22Rv1 (cell line): ENCODE data around the gene AFAP1L2.

Experiments
- ZFX ChIP-seq: fragments of 450-650 bp; IDR thresholded peaks from 2 replicates; pipeline ENCODE4 v1.6.1; 2017; ENCODE audit warnings: antibody characterized with exemption, borderline replicate concordance
- TF ChIP-seq, protein P1 (sequence below): fragments of 450-650 bp; IDR thresholded peaks from 2 replicates; pipeline ENCODE4 v1.5.1; 2017; ENCODE audit warnings: mild to moderate bottlenecking

DNA sequence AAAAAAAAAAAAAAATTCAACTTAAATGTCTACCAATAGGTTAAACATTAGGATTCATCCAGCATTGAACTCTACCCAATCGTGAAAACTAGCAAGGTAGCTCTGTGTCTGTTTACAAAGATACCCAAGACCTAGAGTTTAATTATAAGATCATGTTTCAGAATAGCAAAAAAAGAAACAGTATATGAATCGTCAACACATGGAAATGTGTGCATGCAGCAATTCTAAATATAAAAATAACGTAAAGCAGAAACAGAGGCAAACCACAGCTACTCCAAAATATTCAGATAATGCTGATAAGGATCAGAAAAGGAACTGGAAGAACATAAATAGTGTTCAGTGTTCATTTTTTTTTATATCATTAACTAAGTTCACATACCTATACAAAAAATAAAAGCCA lies 68.7 kb downstream of the AFAP1L2 start:
- TF ChIP-seq, protein P1, sequence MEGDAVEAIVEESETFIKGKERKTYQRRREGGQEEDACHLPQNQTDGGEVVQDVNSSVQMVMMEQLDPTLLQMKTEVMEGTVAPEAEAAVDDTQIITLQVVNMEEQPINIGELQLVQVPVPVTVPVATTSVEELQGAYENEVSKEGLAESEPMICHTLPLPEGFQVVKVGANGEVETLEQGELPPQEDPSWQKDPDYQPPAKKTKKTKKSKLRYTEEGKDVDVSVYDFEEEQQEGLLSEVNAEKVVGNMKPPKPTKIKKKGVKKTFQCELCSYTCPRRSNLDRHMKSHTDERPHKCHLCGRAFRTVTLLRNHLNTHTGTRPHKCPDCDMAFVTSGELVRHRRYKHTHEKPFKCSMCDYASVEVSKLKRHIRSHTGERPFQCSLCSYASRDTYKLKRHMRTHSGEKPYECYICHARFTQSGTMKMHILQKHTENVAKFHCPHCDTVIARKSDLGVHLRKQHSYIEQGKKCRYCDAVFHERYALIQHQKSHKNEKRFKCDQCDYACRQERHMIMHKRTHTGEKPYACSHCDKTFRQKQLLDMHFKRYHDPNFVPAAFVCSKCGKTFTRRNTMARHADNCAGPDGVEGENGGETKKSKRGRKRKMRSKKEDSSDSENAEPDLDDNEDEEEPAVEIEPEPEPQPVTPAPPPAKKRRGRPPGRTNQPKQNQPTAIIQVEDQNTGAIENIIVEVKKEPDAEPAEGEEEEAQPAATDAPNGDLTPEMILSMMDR = no peak
- TF ChIP-seq ZFX = no peak
